HEK293 (cell line): ENCODE results near the gene RAMAC.

Experiments
- CTCF ChIP-seq: fragments of 450-650 bp; formaldehyde crosslinking; IDR thresholded peaks from 2 replicates; pipeline ENCODE4 v1.5.1; 2016; ENCODE audit warnings: missing biosample characterization, missing genetic modification characterization
- TCF7L2 ChIP-seq: IDR thresholded peaks from 2 replicates; pipeline ENCODE4 v1.6.1; 2011; ENCODE audit warnings: low read depth, mild to moderate bottlenecking, inconsistent platforms, low read length, moderate library complexity, borderline replicate concordance
- YY2 ChIP-seq: fragments of 450-650 bp; formaldehyde crosslinking; IDR thresholded peaks from 2 replicates; pipeline ENCODE4 v1.5.1; 2016; ENCODE audit warnings: missing biosample characterization, missing genetic modification characterization
- ZBTB6 ChIP-seq: fragments of 450-650 bp; formaldehyde crosslinking; IDR thresholded peaks from 2 replicates; pipeline ENCODE4 v1.5.1; 2017; ENCODE audit warnings: missing biosample characterization, missing genetic modification characterization
- ZNF114 ChIP-seq: fragments of 450-650 bp; formaldehyde crosslinking; IDR thresholded peaks from 2 replicates; pipeline ENCODE4 v1.5.0; 2017; ENCODE audit warnings: missing biosample characterization, missing genetic modification characterization
- ZNF2 ChIP-seq: fragments of 450-650 bp; formaldehyde crosslinking; IDR thresholded peaks from 2 replicates; pipeline ENCODE4 v1.5.1; 2016; ENCODE audit warnings: missing biosample characterization, missing genetic modification characterization
- ZSCAN23 ChIP-seq: fragments of 450-650 bp; formaldehyde crosslinking; IDR thresholded peaks from 2 replicates; pipeline ENCODE4 v1.5.1; 2016; ENCODE audit warnings: missing biosample characterization, missing genetic modification characterization
- TF ChIP-seq, protein P1 (sequence below): fragments of 450-650 bp; formaldehyde crosslinking; IDR thresholded peaks from 2 replicates; pipeline ENCODE4 v1.5.1; 2017; ENCODE audit warnings: missing biosample characterization, mild to moderate bottlenecking, missing genetic modification characterization, moderate library complexity

GRCh38 chr15:82944821-82945220 lies 41.2 kb upstream of the RAMAC start:
- no peak for TF ChIP-seq ZSCAN23 (tag by site-specific recombination)
- no peak for TF ChIP-seq CTCF (tag by site-specific recombination)
- TF ChIP-seq ZNF114 (tag by site-specific recombination), result no peak
- no peak for TF ChIP-seq ZNF2
- TF ChIP-seq YY2 (tag by site-specific recombination), result no peak
- TF ChIP-seq ZBTB6, result no peak
- TF ChIP-seq, protein P1, sequence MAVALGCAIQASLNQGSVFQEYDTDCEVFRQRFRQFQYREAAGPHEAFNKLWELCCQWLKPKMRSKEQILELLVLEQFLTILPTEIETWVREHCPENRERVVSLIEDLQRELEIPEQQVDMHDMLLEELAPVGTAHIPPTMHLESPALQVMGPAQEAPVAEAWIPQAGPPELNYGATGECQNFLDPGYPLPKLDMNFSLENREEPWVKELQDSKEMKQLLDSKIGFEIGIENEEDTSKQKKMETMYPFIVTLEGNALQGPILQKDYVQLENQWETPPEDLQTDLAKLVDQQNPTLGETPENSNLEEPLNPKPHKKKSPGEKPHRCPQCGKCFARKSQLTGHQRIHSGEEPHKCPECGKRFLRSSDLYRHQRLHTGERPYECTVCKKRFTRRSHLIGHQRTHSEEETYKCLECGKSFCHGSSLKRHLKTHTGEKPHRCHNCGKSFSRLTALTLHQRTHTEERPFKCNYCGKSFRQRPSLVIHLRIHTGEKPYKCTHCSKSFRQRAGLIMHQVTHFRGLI (tag by site-specific recombination), result no peak
- no peak for TF ChIP-seq TCF7L2
